ENCODE measurements around the gene SHROOM2. TPM values are rescaled to one million over a fixed set of nuclear protein-coding genes. Genes with fewer than 3 reads are reported as not detected.

The SHROOM2 gene
- total RNA-seq, 1 experiment from 2014 or later, result 5.3 TPM

GRCh38 chrX:9829308-9830267 lies 43.4 kb downstream of the SHROOM2 start (continued):
- TF ChIP-seq SIN3A (IDR thresholded peaks at IDR 0.05; ENCODE audit: low read depth), result no peak
- no peak for TF ChIP-seq ELF1 (IDR thresholded peaks at IDR 0.05; ENCODE audit: borderline replicate concordance, low read depth)

GRCh38 chrX:9832811-9833210 lies 46.6 kb downstream of the SHROOM2 start:
- H3K9me3 ChIP-seq (ENCODE audit: control insufficient read depth in 1 of 2, insufficient read depth in 1 of 2, low read depth in 1 of 2, low read length in 2 of 2), result no peaks in the 10 kb centered on the region
- no peak overlapping the region for H3K9ac ChIP-seq (ENCODE audit: low read length)
- no peaks in the 10 kb centered on the region for H3K79me2 ChIP-seq (ENCODE audit: insufficient read depth, low read length)
- no peak overlapping the region for H3K4me2 ChIP-seq (ENCODE audit: low read length)
- BruUV-seq (replicated peaks), result no TSS peak
- no peaks in the 10 kb centered on the region for H3K27me3 ChIP-seq (ENCODE audit: insufficient read depth, low read length)
- H2AFZ ChIP-seq (ENCODE audit: low read depth, low read length, poor library complexity, severe bottlenecking), result no peak overlapping the region
- no peak overlapping the region for H3K4me3 ChIP-seq (replicated peaks in 1 of 2; ENCODE audit: low read depth in 1 of 2, low read length in 2 of 2)
- H3K36me3 ChIP-seq (ENCODE audit: control insufficient read depth in 1 of 2, insufficient read depth in 2 of 2, low read length in 2 of 2), result no peaks in the 10 kb centered on the region
- no peaks in the 10 kb centered on the region for H3K9me2 ChIP-seq (ENCODE audit: insufficient read depth)
- RAD21 ChIA-PET (ENCODE audit: low non-redundant PET in 1 of 2, low total read pairs in 2 of 2, uncharacterized antibody in 2 of 2, unreplicated experiment in 2 of 2), result no interaction called here
- intact Hi-C loops (cut with micrococcal nuclease), result no loop called here
- H3K4me1 ChIP-seq (ENCODE audit: control insufficient read depth in 1 of 2, insufficient read depth in 2 of 2, low read length in 2 of 2), result peaks cover 10 to 20% of the 10 kb centered on the region in 2 experiments
- CTCF ChIA-PET, result no interaction called here
- POLR2A ChIA-PET, result no interaction called here
- no peak for TF ChIP-seq EZH2 (IDR thresholded peaks at IDR 0.05)
- TF ChIP-seq ZFX (IDR thresholded peaks at IDR 0.05), result no peak
- TF ChIP-seq TCF7L2 (IDR thresholded peaks at IDR 0.05; ENCODE audit: borderline replicate concordance, extremely low read depth, insufficient read depth, insufficient read length), result no peak
- TF ChIP-seq MAX (IDR thresholded peaks at IDR 0.05), result no peak
- TF ChIP-seq REST (IDR thresholded peaks at IDR 0.05; ENCODE audit: low read depth), result no peak
- TF ChIP-seq POLR2AphosphoS5 (IDR thresholded peaks at IDR 0.05; ENCODE audit: low read depth, low read length), result no peak
- TF ChIP-seq SRF (IDR thresholded peaks at IDR 0.05; ENCODE audit: low read depth), result no peak
- no peaks in the 10 kb centered on the region for H4K20me1 ChIP-seq (ENCODE audit: insufficient read depth)
- DNase-seq (ENCODE audit: low read depth, low spot score) (no peak), ATAC-seq (no peak)
- no peak overlapping the region for H3K27ac ChIP-seq (ENCODE audit: low read depth, low read length)

Data from HCT116 (cell line).